Ascending aorta (tissue), 2 donors: ENCODE measurements around the gene RPL7L1. TPM values are rescaled to one million over a fixed set of nuclear protein-coding genes. Genes with fewer than 3 reads are reported as not detected.
"Not testable (repeated sequence)": the region's sequence is repeated elsewhere in the genome, so short reads cannot be mapped to it uniquely, and the experiment has no call there.

Experiments used
- DNase-seq, 2 donors: peaks; one replicate each; pipeline ENCODE4 v3.0.0-alpha.2; 2019; ENCODE audit warnings: low spot score in 2 of 2
- H3K27ac ChIP-seq, 2 donors: fragments of 200-600 bp; sonication (generic); one replicate each; pipeline ENCODE4 v1.5.1; 2016 to 2017; ENCODE audit warnings: mild to moderate bottlenecking in 1 of 2
- H3K27me3 ChIP-seq: fragments of 200-600 bp; sonication (generic); one replicate; pipeline ENCODE4 v1.5.1; 2017
- H3K36me3 ChIP-seq, 2 donors: fragments of 200-600 bp; sonication (generic); one replicate each; pipeline ENCODE4 v1.5.1; 2016
- H3K4me1 ChIP-seq, 2 donors: fragments of 200-600 bp; sonication (generic); one replicate each; pipeline ENCODE4 v1.5.1; 2016 to 2017; ENCODE audit warnings: mild to moderate bottlenecking in 1 of 2
- H3K4me3 ChIP-seq, 2 donors: fragments of 200-600 bp; sonication (generic); one replicate each; pipeline ENCODE4 v1.5.1; 2016 to 2017; ENCODE audit warnings: mild to moderate bottlenecking in 1 of 2
- H3K9me3 ChIP-seq, 2 donors: fragments of 200-600 bp; sonication (generic); one replicate each; pipeline ENCODE4 v1.5.1; 2016
- intact Hi-C: fragments of 100-400 bp; cut with DNase I; formaldehyde crosslinking; loops from one replicate; pipeline ENCODE4 v1.15.1; 2023
- total RNA-seq: library from RNA; depleted of rRNA; stranded (reverse); fragments of >200 nt; gene quantifications from one replicate; pipeline ENCODE4 v1.1.0, GENCODE V29; 2016
- TF ChIP-seq, protein P1 (sequence below), 3 experiments: fragments of 200-600 bp in 2 of 3; fragments of 450-650 bp in 1 of 3; sonication (generic) in 2 of 3; IDR thresholded peaks; one replicate each; pipeline ENCODE4 v1.5.1; 2016 to 2019; ENCODE audit warnings: antibody characterized with exemption in 3 of 3, mild to moderate bottlenecking in 1 of 3, moderate library complexity in 1 of 3

Gene RPL7L1
- total RNA-seq, 1 donor from 2014 or later: 34.8 TPM

DNA sequence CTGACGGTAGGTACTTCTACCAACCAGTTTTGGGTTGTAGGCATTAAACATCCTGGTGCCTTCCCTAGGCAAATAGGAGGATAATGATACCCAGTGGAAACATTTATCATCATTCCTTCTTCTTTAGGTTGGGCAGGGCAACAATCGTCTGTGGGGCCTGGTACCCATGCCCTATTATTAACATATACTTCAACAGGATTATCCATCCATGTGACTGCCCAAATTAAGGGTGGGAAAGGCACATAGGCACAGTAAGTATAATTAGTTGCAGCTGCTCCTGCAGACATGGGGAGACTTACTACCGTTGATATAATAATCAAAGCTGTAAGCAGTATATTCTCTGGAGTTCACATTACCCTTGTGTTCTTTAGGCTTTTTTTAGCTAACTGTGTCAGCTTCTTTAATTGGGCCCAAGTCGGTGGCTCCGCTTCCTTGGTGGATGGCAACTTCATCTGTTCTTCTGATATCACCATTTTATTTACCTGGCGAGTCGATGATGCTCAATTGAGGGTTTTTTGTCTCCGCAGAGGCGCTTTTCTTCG is 16.8 kb downstream of the RPL7L1 start:
- Histone ChIP-seq H3K4me3 (no peak overlapping the region), H3K27me3 (no peaks in the 10 kb centered on the region), H3K9me3 (no peaks in the 10 kb centered on the region), H3K27ac (no peak overlapping the region), H3K4me1 (peaks cover 0 to 15% of the 10 kb centered on the region in 2 donors), H3K36me3 (no peaks in the 10 kb centered on the region)
- TF ChIP-seq, protein P1, sequence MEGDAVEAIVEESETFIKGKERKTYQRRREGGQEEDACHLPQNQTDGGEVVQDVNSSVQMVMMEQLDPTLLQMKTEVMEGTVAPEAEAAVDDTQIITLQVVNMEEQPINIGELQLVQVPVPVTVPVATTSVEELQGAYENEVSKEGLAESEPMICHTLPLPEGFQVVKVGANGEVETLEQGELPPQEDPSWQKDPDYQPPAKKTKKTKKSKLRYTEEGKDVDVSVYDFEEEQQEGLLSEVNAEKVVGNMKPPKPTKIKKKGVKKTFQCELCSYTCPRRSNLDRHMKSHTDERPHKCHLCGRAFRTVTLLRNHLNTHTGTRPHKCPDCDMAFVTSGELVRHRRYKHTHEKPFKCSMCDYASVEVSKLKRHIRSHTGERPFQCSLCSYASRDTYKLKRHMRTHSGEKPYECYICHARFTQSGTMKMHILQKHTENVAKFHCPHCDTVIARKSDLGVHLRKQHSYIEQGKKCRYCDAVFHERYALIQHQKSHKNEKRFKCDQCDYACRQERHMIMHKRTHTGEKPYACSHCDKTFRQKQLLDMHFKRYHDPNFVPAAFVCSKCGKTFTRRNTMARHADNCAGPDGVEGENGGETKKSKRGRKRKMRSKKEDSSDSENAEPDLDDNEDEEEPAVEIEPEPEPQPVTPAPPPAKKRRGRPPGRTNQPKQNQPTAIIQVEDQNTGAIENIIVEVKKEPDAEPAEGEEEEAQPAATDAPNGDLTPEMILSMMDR (IDR thresholded peaks at IDR 0.05): no peak
- intact Hi-C loops: no loop called here
- no peak for DNase-seq

DNA sequence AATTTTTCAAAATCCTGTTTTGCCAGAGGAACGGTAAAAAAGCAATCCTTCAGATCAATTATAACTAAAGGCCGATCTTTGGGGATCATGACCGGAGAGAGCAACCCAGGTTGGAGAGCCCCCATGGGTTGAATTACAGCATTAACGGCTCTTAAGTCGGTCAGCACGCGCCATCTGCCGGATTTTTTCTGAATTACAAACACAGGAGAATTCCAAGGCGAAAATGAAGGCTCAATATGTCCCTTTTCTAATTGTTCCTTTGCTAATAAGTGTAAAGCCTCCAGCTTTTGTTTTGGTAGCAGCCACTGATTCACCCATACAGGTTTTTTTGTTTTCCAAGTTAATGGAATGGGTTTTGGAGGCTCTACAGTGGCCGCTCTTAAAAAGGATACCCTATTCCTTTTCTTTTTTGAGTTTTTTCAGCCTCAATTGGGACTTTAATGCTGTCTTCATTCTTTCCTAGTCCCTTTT is 19.5 kb downstream of the RPL7L1 start:
- intact Hi-C loops: loop anchor here (2.0 kb wide), 1 partner anchor 238 kb away; no protein-coding TSS in a partner anchor
- Histone ChIP-seq H3K9me3 (no peaks in the 10 kb centered on the region), H3K27me3 (no peaks in the 10 kb centered on the region), H3K4me1 (peaks cover 0 to 18% of the 10 kb centered on the region in 2 donors), H3K4me3 (no peak overlapping the region), H3K36me3 (no peaks in the 10 kb centered on the region), H3K27ac (no peak overlapping the region)
- TF ChIP-seq, protein P1 (IDR thresholded peaks at IDR 0.05): peak; percentile 72 to 86 (median 83)
- DNase-seq: peak in 1 of 2 donors; percentile 85

DNA sequence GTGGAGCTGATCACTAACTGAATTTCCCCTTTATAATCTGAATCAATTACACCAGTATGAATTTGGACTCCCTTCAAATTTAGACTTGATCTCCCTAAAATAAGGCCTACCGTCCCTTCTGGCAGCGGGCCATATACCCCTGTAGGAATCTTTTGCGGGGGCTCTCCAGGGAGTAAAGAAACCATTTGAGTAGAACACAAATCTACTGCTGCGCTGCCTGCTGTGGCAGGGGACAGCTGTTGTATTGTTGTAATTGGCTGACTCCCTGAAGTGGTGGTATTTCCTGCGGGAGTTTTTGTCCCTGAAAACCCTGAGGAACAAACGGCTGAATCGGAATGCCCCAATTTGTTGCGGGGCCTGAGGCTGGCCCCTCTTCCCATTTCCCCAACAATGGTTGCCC is 20.5 kb downstream of the RPL7L1 start:
- Histone ChIP-seq H3K4me1 (peaks cover 0 to 18% of the 10 kb centered on the region in 2 donors), H3K9me3 (no peaks in the 10 kb centered on the region), H3K4me3 (peak overlapping the region in 1 of 2 donors; percentile 3), H3K27ac (peak overlapping the region; percentile 9 to 50), H3K27me3 (no peaks in the 10 kb centered on the region), H3K36me3 (no peaks in the 10 kb centered on the region)
- intact Hi-C loops: loop anchor here (2.0 to 5.0 kb wide), 4 partner anchors 29 to 239 kb away; partner anchors contain the start of genes CNPY3, CUL7, KLHDC3 and MEA1
- TF ChIP-seq, protein P1 (IDR thresholded peaks at IDR 0.05): no peak
- no peak for DNase-seq

DNA sequence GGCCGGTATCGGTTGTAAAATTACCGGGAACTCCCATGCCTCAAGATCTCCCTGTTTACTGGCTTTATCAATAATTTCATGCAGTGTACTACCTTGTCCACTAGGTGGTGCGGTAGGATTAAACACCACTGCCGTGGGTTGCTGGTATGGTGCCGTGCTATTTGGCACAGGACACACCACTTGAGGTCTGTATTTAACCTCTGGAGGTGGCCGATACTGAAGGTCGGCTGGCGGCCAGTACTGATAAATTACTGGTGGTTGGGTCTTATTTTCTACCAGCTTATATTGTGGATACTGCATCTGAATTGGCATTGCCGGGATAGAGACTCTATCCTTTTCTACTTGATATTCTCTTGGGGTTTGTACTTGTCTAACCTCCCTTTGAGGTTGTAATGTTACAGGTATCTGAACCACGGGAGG is 22.1 kb downstream of the RPL7L1 start:
- intact Hi-C loops: loop anchor here (1.0 to 5.0 kb wide), 4 partner anchors 27 to 242 kb away; partner anchors contain the start of genes CNPY3, CUL7, KLHDC3 and MEA1
- H3K9me3 ChIP-seq: no peaks in the 10 kb centered on the region
- H3K4me3 ChIP-seq: no peak overlapping the region
- H3K27me3 ChIP-seq: no peaks in the 10 kb centered on the region
- no peaks in the 10 kb centered on the region for H3K36me3 ChIP-seq
- peaks cover 0 to 18% of the 10 kb centered on the region in 2 donors for H3K4me1 ChIP-seq
- H3K27ac ChIP-seq: no peak overlapping the region
- peak in 1 of 2 donors; percentile 87 for DNase-seq
- TF ChIP-seq, protein P1 (IDR thresholded peaks at IDR 0.05): peak; percentile 83 to 92 (median 88)

DNA sequence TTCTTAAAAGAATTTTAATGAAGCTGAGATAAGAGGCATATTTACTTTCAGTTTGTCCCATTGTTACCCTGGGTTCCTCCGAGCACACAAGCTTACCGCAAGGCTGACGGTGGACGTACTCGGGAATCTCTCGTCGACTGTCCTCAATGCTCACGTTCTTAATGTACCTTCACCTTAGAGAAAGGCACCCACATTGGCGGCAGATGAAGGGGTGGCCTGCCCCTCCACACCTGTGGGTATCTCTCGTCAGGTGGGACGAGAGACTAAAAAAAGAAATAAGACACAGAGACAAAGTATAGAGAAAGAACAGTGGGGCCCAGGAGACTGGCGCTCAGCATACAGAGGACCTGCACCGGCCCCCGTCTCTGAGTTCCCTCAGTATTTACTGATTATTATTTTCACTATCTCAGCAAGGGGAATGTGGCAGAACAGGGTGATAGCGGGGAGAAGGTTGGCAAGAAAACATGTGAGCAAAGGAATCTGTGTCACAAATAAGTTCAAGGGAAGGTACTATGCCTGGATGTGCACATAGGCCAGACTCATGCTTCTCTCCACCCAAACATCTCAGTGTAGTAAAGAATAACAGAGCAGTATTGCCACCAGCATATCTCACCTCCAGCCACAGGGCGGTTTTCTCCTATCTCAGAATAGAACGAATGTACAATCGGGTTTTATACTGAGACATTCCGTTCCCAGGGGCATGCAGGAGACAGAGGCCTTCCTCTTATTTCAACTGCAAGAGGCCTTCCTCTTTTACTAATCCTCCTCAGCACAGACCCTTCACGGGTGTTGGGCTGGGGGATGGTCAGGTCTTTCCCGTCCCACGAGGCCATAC is 23.2 kb downstream of the RPL7L1 start:
- H3K9me3 ChIP-seq, H3K36me3 ChIP-seq, H3K4me3 ChIP-seq, H3K27me3 ChIP-seq, DNase-seq, H3K27ac ChIP-seq: not testable (repeated sequence)
- intact Hi-C loops: loop anchor here (5.0 kb wide), 2 partner anchors 110 to 150 kb away; partner anchors contain the start of genes CUL7, KLHDC3 and MEA1
- H3K4me1 ChIP-seq: peaks cover 0 to 18% of the 10 kb centered on the region in 2 donors
